Brain microvascular endothelial cell (primary cell): ENCODE data around the gene SHCBP1.

Experiments
- DNase-seq: peaks from one replicate; pipeline ENCODE4 v3.0.0-alpha.2; 2020
- H3K27ac ChIP-seq: fragments of 250-450 bp; sonication (Bioruptor Pico); 2 replicates; pipeline ENCODE4 v1.5.1; 2020; ENCODE audit warnings: mild to moderate bottlenecking, moderate library complexity
- H3K27me3 ChIP-seq: fragments of 250-450 bp; sonication (Bioruptor Pico); replicated peaks from 2 replicates; pipeline ENCODE4 v1.5.1; 2020; ENCODE audit warnings: mild to moderate bottlenecking
- H3K36me3 ChIP-seq: fragments of 250-450 bp; sonication (Bioruptor Pico); replicated peaks from 2 replicates; pipeline ENCODE4 v1.5.1; 2020; ENCODE audit warnings: mild to moderate bottlenecking
- H3K4me3 ChIP-seq: 2 replicates; pipeline ENCODE4 v1.5.1; 2011; ENCODE audit warnings: low read depth, mild to moderate bottlenecking, control low read depth, low read length, moderate library complexity
- in situ Hi-C: cut with HindIII; loops from 2 replicates; pipeline ENCODE4 v1.10.0; 2017; ENCODE audit warnings: low sequenced_read_pairs, low pct_ligation_motif_present
- TF ChIP-seq, protein P1 (sequence below): IDR thresholded peaks from 2 replicates; pipeline ENCODE4 v1.5.1; 2011; ENCODE audit warnings: low read depth, mild to moderate bottlenecking, moderate library complexity, low read length, control low read depth, inconsistent platforms; ENCODE audit errors: missing control alignments

The SHCBP1 gene

GRCh38 chr16:46614006-46614405, 7.2 kb downstream of the SHCBP1 start:
- Histone ChIP-seq H3K27me3 (no peaks in the 10 kb centered on the region), H3K27ac (no peak overlapping the region), H3K4me3 (no peak overlapping the region), H3K36me3 (no peaks in the 10 kb centered on the region)
- TF ChIP-seq, protein P1, sequence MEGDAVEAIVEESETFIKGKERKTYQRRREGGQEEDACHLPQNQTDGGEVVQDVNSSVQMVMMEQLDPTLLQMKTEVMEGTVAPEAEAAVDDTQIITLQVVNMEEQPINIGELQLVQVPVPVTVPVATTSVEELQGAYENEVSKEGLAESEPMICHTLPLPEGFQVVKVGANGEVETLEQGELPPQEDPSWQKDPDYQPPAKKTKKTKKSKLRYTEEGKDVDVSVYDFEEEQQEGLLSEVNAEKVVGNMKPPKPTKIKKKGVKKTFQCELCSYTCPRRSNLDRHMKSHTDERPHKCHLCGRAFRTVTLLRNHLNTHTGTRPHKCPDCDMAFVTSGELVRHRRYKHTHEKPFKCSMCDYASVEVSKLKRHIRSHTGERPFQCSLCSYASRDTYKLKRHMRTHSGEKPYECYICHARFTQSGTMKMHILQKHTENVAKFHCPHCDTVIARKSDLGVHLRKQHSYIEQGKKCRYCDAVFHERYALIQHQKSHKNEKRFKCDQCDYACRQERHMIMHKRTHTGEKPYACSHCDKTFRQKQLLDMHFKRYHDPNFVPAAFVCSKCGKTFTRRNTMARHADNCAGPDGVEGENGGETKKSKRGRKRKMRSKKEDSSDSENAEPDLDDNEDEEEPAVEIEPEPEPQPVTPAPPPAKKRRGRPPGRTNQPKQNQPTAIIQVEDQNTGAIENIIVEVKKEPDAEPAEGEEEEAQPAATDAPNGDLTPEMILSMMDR: no peak
- DNase-seq: no peak
- in situ Hi-C loops: no loop called here

DNA sequence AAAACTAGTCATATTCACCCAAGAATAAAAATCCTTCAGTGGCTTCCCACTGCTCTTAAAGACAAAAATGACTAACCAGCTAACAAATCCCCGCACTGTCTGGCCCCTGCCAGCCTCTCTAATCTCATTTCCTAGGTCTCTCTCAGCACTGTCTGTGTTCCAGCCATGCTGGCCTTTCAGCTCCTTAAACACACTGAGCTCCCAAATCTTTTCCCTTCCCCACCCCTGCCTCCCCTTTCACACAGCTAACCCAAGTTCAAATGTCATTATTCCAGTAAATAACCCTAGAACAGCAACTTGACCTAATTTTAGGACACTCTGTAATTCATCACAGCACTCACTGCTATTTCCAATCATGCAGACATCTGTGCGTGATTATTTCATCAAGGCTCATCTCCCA, 7.8 kb downstream of the SHCBP1 start:
- DNase-seq: no peak
- in situ Hi-C loops: no loop called here
- H3K4me3 ChIP-seq: no peak overlapping the region
- H3K27me3 ChIP-seq: no peaks in the 10 kb centered on the region
- TF ChIP-seq, protein P1: no peak
- H3K27ac ChIP-seq: no peak overlapping the region
- no peaks in the 10 kb centered on the region for H3K36me3 ChIP-seq

GRCh38 chr16:46612121-46612520, 9.1 kb downstream of the SHCBP1 start:
- TF ChIP-seq, protein P1: no peak
- Histone ChIP-seq H3K36me3 (no peaks in the 10 kb centered on the region), H3K27ac (no peak overlapping the region), H3K27me3 (no peaks in the 10 kb centered on the region), H3K4me3 (no peak overlapping the region)
- in situ Hi-C loops: no loop called here
- DNase-seq: no peak

DNA sequence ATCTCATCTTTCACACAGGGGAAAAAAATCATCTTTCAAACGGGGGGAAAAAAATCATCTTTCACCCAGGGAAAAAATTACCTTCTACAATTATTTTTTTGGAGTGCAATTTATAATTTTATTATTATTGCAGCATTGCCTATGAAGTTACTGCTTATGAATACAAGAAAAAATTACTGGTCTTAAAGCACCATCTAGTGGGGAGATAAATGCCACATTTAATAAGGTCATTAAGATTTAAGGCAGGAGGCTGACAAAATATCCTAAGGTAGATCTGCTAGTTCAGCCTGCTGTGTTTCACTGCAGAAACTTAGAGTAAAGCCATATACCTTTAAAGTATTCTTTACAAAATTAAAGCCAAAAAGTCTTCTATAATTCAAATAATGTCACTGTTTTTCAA, 13.7 kb downstream of the SHCBP1 start:
- in situ Hi-C loops: no loop called here
- TF ChIP-seq, protein P1: no peak
- Histone ChIP-seq H3K4me3 (no peak overlapping the region), H3K27me3 (no peaks in the 10 kb centered on the region), H3K36me3 (no peaks in the 10 kb centered on the region), H3K27ac (no peak overlapping the region)
- DNase-seq: no peak

- in situ Hi-C loops: no loop called here
- DNase-seq: no peak
- Histone ChIP-seq H3K27ac (no peak overlapping the region), H3K36me3 (no peaks in the 10 kb centered on the region), H3K27me3 (no peaks in the 10 kb centered on the region), H3K4me3 (no peak overlapping the region)
- TF ChIP-seq, protein P1: no peak
Observed at GRCh38 chr16:46606231-46606630, 14.9 kb downstream of the SHCBP1 start.

- Histone ChIP-seq H3K27ac (no peak overlapping the region), H3K4me3 (no peak overlapping the region), H3K36me3 (no peaks in the 10 kb centered on the region), H3K27me3 (no peaks in the 10 kb centered on the region)
- DNase-seq: no peak
- TF ChIP-seq, protein P1: no peak
- in situ Hi-C loops: no loop called here
Observed at GRCh38 chr16:46591257-46591656, 29.9 kb downstream of the SHCBP1 start.
